ENCODE measurements around the gene SMCP. TPM values are rescaled to one million over a fixed set of nuclear protein-coding genes. Genes with fewer than 3 reads are reported as not detected.

The SMCP gene
- total and polyA plus RNA-seq, 2 donors from 2014 or later = not detected

- TF ChIP-seq, protein P1, sequence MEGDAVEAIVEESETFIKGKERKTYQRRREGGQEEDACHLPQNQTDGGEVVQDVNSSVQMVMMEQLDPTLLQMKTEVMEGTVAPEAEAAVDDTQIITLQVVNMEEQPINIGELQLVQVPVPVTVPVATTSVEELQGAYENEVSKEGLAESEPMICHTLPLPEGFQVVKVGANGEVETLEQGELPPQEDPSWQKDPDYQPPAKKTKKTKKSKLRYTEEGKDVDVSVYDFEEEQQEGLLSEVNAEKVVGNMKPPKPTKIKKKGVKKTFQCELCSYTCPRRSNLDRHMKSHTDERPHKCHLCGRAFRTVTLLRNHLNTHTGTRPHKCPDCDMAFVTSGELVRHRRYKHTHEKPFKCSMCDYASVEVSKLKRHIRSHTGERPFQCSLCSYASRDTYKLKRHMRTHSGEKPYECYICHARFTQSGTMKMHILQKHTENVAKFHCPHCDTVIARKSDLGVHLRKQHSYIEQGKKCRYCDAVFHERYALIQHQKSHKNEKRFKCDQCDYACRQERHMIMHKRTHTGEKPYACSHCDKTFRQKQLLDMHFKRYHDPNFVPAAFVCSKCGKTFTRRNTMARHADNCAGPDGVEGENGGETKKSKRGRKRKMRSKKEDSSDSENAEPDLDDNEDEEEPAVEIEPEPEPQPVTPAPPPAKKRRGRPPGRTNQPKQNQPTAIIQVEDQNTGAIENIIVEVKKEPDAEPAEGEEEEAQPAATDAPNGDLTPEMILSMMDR (IDR thresholded peaks at IDR 0.05; ENCODE audit: borderline replicate concordance, extremely low read depth, insufficient read depth) = no peak
- no peak overlapping the region for H3K27ac ChIP-seq (ENCODE audit: low read depth in 2 of 2, low read length in 2 of 2)
- intact Hi-C loops (cut with DNase I) = no loop called here
- no peaks in the 10 kb centered on the region for H3K9me3 ChIP-seq (ENCODE audit: control insufficient read depth in 2 of 3, insufficient read depth in 1 of 3, low read length in 3 of 3)
- no peak overlapping the region for H3K9ac ChIP-seq (ENCODE audit: low read length in 3 of 3)
- DNase-seq (no peak), FAIRE-seq (no peak)
- no peaks in the 10 kb centered on the region for H3K4me1 ChIP-seq (ENCODE audit: control insufficient read depth in 2 of 3, insufficient read depth in 2 of 3, low read depth in 1 of 3, low read length in 3 of 3)
- no peaks in the 10 kb centered on the region for H3K27me3 ChIP-seq (ENCODE audit: control insufficient read depth, insufficient read depth, low read length)
- H3K4me3 ChIP-seq (ENCODE audit: low read length in 3 of 3) = no peak overlapping the region
- H3K36me3 ChIP-seq (ENCODE audit: control insufficient read depth in 2 of 3, insufficient read depth in 3 of 3, low read length in 3 of 3) = no peaks in the 10 kb centered on the region
These were observed 8.8 kb downstream of the SMCP start for GRCh38 chr1:152886758-152887409.

GRCh38 chr1:152888126-152888525 lies 10.0 kb downstream of the SMCP start:
- no peaks in the 10 kb centered on the region for H3K27me3 ChIP-seq (ENCODE audit: control insufficient read depth, insufficient read depth, low read length)
- no peak overlapping the region for H3K27ac ChIP-seq (ENCODE audit: low read depth in 2 of 2, low read length in 2 of 2)
- no peaks in the 10 kb centered on the region for H3K9me3 ChIP-seq (ENCODE audit: control insufficient read depth in 2 of 3, insufficient read depth in 1 of 3, low read length in 3 of 3)
- no peak overlapping the region for H3K9ac ChIP-seq (ENCODE audit: low read length in 3 of 3)
- H3K4me1 ChIP-seq (ENCODE audit: control insufficient read depth in 2 of 3, insufficient read depth in 2 of 3, low read depth in 1 of 3, low read length in 3 of 3) = no peaks in the 10 kb centered on the region
- H3K4me3 ChIP-seq (ENCODE audit: low read length in 3 of 3) = no peak overlapping the region
- FAIRE-seq (no peak), DNase-seq (no peak)
- intact Hi-C loops (cut with DNase I) = no loop called here
- H3K36me3 ChIP-seq (ENCODE audit: control insufficient read depth in 2 of 3, insufficient read depth in 3 of 3, low read length in 3 of 3) = no peaks in the 10 kb centered on the region
- TF ChIP-seq, protein P1 (IDR thresholded peaks at IDR 0.05; ENCODE audit: borderline replicate concordance, extremely low read depth, insufficient read depth) = no peak

DNA sequence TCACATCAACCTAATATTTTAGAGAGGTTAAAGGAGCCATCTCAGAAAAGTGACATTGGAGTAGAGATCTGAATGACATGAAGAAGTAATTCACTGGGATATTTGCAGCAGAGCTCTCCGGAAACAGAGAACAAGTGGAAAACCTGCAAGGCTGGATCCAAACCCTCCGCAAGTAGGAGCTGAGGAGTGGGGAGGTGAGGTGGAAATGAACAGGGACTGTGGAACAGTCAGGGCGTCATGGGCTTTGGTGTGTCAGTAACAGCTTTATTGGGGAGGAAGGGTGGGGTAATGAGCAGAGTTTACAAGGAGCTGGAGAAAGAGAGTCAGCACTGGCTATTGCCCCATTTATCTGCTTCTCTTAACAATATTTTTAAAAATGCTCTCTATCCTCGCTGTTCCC lies 20.9 kb downstream of the SMCP start:
- intact Hi-C loops (cut with DNase I) = no loop called here
- Histone ChIP-seq H3K27me3 (ENCODE audit: control insufficient read depth, insufficient read depth, low read length) (no peaks in the 10 kb centered on the region), H3K9ac (ENCODE audit: low read length in 3 of 3) (no peak overlapping the region), H3K4me1 (ENCODE audit: control insufficient read depth in 2 of 3, insufficient read depth in 2 of 3, low read depth in 1 of 3, low read length in 3 of 3) (no peaks in the 10 kb centered on the region), H3K36me3 (ENCODE audit: control insufficient read depth in 2 of 3, insufficient read depth in 3 of 3, low read length in 3 of 3) (no peaks in the 10 kb centered on the region), H3K27ac (ENCODE audit: low read depth in 2 of 2, low read length in 2 of 2) (no peak overlapping the region), H3K4me3 (ENCODE audit: low read length in 3 of 3) (no peak overlapping the region), H3K9me3 (ENCODE audit: control insufficient read depth in 2 of 3, insufficient read depth in 1 of 3, low read length in 3 of 3) (no peaks in the 10 kb centered on the region)
- no peak for FAIRE-seq
- TF ChIP-seq, protein P1 (IDR thresholded peaks at IDR 0.05; ENCODE audit: borderline replicate concordance, extremely low read depth, insufficient read depth) = no peak
- no peak for DNase-seq

GRCh38 chr1:152899883-152900282 lies 21.8 kb downstream of the SMCP start:
- H3K4me3 ChIP-seq (ENCODE audit: low read length in 3 of 3) = no peak overlapping the region
- TF ChIP-seq, protein P1 (IDR thresholded peaks at IDR 0.05; ENCODE audit: borderline replicate concordance, extremely low read depth, insufficient read depth) = no peak
- FAIRE-seq = no peak
- no peaks in the 10 kb centered on the region for H3K9me3 ChIP-seq (ENCODE audit: control insufficient read depth in 2 of 3, insufficient read depth in 1 of 3, low read length in 3 of 3)
- no peak overlapping the region for H3K9ac ChIP-seq (ENCODE audit: low read length in 3 of 3)
- no peaks in the 10 kb centered on the region for H3K27me3 ChIP-seq (ENCODE audit: control insufficient read depth, insufficient read depth, low read length)
- DNase-seq = no peak
- intact Hi-C loops (cut with DNase I) = no loop called here
- no peaks in the 10 kb centered on the region for H3K4me1 ChIP-seq (ENCODE audit: control insufficient read depth in 2 of 3, insufficient read depth in 2 of 3, low read depth in 1 of 3, low read length in 3 of 3)
- no peak overlapping the region for H3K27ac ChIP-seq (ENCODE audit: low read depth in 2 of 2, low read length in 2 of 2)
- H3K36me3 ChIP-seq (ENCODE audit: control insufficient read depth in 2 of 3, insufficient read depth in 3 of 3, low read length in 3 of 3) = no peaks in the 10 kb centered on the region
